ENCODE measurements around the gene RDX.
"Not testable (repeated sequence)": the region's sequence is repeated elsewhere in the genome, so short reads cannot be mapped to it uniquely, and the experiment has no call there.

The RDX gene

GRCh38 chr11:110296226-110297075, at the start of gene RDX:
Gene RDX, minus strand, starts transcription at chr11:110296614. Its CDS starts 16,922 bp downstream, at chr11:110279692.
- DNase-seq (ENCODE audit: low spot score): peak; percentile 70

- DNase-seq (ENCODE audit: low spot score): no peak
Observed at GRCh38 chr11:110345743-110346142, 49.3 kb upstream of the RDX start.

GRCh38 chr11:110340436-110340835, 44.0 kb upstream of the RDX start:
- no peak for DNase-seq (ENCODE audit: low spot score)

GRCh38 chr11:110339456-110340250, 43.2 kb upstream of the RDX start:
- DNase-seq (ENCODE audit: low spot score): no peak

- no peak for DNase-seq (ENCODE audit: low spot score)
Observed at GRCh38 chr11:110338684-110339083, 42.3 kb upstream of the RDX start.

GRCh38 chr11:110337570-110338193, 41.3 kb upstream of the RDX start:
- no peak for DNase-seq (ENCODE audit: low spot score)

- DNase-seq (ENCODE audit: low spot score): no peak
Observed at GRCh38 chr11:110336054-110336453, 39.6 kb upstream of the RDX start.

- DNase-seq (ENCODE audit: low spot score): no peak
Observed at GRCh38 chr11:110335358-110335757, 38.9 kb upstream of the RDX start.

- DNase-seq (ENCODE audit: low spot score): no peak
Observed at GRCh38 chr11:110331626-110332025, 35.2 kb upstream of the RDX start.

- no peak for DNase-seq (ENCODE audit: low spot score)
Observed at GRCh38 chr11:110329445-110329844, 33.0 kb upstream of the RDX start.

- DNase-seq (ENCODE audit: low spot score): no peak
Observed at GRCh38 chr11:110327508-110327907, 31.1 kb upstream of the RDX start.

GRCh38 chr11:110323786-110324185, 27.4 kb upstream of the RDX start:
- no peak for DNase-seq (ENCODE audit: low spot score)

- no peak for DNase-seq (ENCODE audit: low spot score)
Observed at GRCh38 chr11:110319501-110319900, 23.1 kb upstream of the RDX start.

- DNase-seq (ENCODE audit: low spot score): no peak
Observed at GRCh38 chr11:110318638-110319404, 22.4 kb upstream of the RDX start.

GRCh38 chr11:110317516-110317932, 21.1 kb upstream of the RDX start:
- no peak for DNase-seq (ENCODE audit: low spot score)

GRCh38 chr11:110314366-110315095, 18.1 kb upstream of the RDX start:
- DNase-seq (ENCODE audit: low spot score): no peak

GRCh38 chr11:110312670-110313069, 16.3 kb upstream of the RDX start:
- no peak for DNase-seq (ENCODE audit: low spot score)

GRCh38 chr11:110311783-110312579, 15.6 kb upstream of the RDX start:
- no peak for DNase-seq (ENCODE audit: low spot score)

GRCh38 chr11:110308071-110308470, 11.7 kb upstream of the RDX start:
- no peak for DNase-seq (ENCODE audit: low spot score)

GRCh38 chr11:110306019-110306388, 9.6 kb upstream of the RDX start:
- not testable (repeated sequence) for DNase-seq (ENCODE audit: low spot score)
